Stimulated activated CD8-positive, alpha-beta memory T cell treated with anti-CD3 and anti-CD28 coated beads, Interleukin-4, amount 100 ng/mL, for 24 hours (primary cell): Measurements from ENCODE around the gene TTC36.
"Not testable (repeated sequence)": the region's sequence is repeated elsewhere in the genome, so short reads cannot be mapped to it uniquely, and the experiment has no call there.

Experiments
- DNase-seq: peaks from one replicate; pipeline ENCODE4 v3.0.0-alpha.2; 2020; ENCODE audit warnings: low read depth

TTC36 gene, protein sequence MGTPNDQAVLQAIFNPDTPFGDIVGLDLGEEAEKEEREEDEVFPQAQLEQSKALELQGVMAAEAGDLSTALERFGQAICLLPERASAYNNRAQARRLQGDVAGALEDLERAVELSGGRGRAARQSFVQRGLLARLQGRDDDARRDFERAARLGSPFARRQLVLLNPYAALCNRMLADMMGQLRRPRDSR

DNA sequence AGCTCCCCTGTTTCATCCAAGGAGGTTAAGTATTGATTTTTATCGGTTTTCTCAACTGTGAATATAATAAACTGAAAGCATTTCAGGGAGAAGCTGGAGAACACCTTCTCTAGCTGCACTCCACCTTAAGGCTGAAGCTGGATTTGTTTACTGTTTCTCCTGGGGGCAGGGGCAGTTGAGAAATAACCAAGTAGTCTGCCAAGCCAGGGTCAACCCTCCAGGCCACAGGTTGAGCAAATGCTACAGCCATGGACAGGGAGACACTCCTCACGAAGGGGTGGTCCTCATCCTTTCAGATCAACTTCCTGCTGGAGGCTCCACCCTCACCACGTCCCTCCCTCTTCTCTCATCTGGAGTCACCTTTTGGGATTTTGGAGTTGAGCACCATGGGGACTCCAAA, at the start of gene TTC36:
Gene TTC36 (plus strand): TSS at position 366 of the 400 bp plus-strand sequence. CDS start 21 bp downstream, at position 387.
- DNase-seq, result no peak

DNA sequence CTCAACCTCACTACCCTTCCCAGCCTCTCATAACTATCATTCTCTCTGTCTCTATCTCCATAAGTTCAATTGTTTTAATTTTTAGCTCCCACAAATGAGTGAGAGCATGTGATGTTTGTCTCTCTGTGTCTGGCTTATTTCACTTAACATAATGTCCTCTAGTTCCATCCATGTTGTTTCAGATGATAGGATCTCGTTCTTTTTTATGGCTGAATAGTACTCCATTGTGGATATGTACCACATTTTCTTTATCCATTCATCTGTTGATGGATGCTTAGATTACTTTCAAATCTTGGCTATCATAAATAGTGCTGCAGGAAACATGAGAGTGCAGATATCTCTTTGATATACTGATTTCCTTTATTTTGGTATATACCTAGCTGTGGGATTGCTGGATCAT, 46.0 kb upstream of the TTC36 start:
- not testable (repeated sequence) for DNase-seq

DNA sequence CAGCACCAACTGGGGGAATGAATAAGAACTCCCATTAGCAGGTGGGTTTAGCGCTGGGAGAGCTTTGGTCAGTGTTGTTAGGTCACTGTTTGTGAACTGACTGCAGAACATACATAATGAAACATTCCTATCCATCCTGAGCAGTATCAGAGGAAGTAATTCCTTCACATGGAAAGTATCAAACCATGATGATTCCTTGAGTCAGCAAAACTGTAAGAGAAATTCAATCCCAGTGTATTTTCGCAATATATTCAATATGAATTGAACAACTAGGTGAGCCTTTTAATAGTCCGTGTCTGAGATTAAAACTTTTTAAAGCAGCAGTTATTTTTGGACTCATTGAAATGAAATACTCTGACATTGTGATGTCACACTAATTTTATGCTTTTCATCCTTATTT, 42.9 kb upstream of the TTC36 start:
- DNase-seq, result no peak

DNA sequence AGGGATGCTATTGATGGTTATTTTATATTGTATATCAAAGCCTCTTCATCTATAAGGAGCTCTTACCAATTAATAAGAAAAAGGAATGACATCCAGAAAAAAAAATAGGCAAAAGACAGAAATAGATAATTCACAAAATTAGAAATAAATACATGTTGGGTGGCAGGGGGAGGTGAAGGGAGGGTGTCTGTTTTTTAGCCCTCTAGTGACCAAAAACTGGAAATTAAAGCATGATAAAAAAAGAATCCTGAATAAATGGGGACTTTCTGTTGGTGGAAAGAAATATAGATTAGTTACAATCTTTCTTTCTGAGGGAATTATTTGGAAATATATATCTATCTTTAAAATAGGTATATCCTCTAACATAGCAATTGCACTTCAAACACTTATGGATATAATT, 42.0 kb upstream of the TTC36 start:
- no peak for DNase-seq

DNA sequence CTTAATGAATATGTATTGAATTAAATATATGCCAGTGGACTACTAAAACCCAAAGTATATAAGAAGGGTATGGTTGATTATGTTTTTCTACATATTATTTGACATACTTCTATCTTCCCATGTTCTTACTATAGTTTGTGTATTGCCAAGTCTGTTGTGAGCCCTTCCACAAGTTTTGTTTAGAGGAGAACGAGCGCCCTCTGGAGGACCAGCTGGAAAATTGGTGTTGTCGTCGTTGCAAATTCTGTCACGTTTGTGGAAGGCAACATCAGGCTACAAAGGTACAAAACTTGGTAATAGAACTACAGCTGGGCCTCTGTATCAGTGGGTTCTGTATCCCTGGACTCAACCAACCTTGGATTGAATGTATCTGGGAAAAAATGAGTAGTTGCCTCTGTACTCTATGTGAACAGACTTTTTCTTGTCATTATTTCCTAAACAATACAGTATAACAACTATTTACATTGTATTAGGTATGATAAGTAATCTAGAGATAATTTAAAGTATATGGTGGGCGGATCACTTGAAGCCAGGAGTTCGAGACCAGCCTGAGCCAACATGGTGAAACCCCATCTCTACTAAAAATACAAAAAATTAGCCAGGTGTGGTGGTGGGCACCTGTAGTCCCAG, 38.7 kb upstream of the TTC36 start:
- DNase-seq, result peak; percentile 60

DNA sequence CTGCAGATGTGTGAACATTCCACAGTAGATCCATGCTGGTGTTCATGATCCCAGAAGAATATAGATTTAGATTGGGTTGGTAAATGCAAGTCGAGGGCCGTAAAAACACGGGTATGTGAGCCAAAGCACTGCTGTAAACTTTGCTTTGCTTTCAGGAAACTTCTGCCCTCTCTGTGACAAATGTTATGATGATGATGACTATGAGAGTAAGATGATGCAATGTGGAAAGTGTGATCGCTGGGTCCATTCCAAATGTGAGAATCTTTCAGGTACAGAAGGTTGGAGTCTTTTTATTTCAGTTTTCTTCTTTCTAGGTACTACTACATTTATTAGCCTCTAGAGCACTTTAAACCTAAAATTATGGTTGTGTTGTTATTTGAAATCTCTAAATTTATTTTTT, 36.2 kb upstream of the TTC36 start:
- no peak for DNase-seq

DNA sequence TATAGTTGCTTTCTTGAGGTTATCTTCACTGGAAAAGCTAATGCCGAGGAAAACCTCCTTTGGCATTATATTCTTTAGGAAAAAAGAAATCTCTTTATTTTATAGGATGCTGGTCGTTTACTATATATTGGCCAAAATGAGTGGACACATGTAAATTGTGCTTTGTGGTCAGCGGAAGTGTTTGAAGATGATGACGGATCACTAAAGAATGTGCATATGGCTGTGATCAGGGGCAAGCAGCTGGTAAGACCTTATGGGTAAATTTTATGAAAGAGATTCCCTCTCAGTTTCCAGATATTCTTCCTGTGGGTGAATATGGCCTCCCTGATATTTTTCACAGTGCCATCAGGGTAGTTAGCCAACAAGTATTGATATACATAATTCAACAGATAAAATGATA, 29.4 kb upstream of the TTC36 start:
- DNase-seq, result no peak

DNA sequence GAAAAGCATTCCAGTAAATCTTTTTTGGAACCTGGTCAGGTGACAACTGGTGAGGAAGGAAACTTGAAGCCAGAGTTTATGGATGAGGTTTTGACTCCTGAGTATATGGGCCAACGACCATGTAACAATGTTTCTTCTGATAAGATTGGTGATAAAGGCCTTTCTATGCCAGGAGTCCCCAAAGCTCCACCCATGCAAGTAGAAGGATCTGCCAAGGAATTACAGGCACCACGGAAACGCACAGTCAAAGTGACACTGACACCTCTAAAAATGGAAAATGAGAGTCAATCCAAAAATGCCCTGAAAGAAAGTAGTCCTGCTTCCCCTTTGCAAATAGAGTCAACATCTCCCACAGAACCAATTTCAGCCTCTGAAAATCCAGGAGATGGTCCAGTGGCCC, 24.1 kb upstream of the TTC36 start:
- no peak for DNase-seq

DNA sequence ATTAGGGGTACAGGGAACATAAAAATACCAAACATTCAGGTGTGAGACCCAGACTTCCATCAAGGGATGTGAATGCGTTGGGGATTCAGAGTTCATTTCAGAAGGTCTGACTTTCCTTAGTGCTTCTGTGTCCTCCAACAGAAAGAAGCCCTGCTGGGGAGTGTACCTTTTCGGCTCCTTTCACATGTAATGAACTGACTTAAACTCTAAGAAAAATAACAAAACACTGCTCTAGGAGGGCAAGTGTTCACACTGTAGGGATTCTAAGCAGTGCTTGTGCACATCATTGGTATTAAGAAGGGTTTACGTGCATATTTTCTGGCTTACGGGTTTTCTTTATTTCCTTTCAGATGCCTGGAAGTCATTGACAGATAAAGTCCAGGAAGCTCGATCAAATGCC, 15.7 kb upstream of the TTC36 start:
- DNase-seq, result no peak

DNA sequence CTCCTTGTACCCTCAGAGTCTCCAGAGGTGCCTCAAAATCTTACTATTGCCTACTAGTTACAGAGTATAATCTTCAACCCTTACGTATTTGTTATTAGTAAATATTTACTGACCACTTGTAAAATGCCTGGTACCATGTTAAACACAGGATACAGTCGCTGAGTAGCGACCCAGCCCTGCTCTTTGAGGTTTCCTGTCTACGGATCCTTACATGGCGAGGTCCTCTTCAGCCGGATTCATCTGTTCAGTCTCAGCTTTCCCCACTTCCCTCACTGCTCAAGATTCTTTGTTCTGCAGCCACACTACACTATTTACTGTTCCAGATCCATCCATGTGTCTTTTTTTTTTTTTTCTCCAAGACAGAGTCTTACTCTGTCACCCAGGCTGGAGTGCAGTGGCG, 13.2 kb upstream of the TTC36 start:
- DNase-seq, result no peak

DNA sequence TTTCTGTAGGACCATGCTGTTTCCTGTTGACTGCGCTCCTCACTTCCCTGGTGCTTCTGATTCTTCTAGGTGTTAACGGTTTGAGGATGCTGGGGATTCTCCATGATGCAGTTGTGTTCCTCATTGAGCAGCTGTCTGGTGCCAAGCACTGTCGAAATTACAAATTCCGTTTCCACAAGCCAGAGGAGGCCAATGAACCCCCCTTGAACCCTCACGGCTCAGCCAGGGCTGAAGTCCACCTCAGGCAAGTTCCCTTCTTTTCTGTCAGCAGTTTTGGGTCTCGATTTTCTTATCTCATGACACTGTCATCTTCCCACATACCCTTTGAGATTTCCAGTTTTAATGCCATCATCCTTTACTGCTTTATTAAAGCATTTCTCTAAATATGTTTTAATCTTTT, 7.7 kb upstream of the TTC36 start:
- DNase-seq, result no peak

DNA sequence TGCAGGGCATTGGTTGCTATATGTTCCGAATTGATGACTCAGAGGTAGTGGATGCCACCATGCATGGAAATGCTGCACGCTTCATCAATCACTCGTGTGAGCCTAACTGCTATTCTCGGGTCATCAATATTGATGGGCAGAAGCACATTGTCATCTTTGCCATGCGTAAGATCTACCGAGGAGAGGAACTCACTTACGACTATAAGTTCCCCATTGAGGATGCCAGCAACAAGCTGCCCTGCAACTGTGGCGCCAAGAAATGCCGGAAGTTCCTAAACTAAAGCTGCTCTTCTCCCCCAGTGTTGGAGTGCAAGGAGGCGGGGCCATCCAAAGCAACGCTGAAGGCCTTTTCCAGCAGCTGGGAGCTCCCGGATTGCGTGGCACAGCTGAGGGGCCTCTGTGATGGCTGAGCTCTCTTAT, 5.4 kb upstream of the TTC36 start:
- DNase-seq, result no peak

DNA sequence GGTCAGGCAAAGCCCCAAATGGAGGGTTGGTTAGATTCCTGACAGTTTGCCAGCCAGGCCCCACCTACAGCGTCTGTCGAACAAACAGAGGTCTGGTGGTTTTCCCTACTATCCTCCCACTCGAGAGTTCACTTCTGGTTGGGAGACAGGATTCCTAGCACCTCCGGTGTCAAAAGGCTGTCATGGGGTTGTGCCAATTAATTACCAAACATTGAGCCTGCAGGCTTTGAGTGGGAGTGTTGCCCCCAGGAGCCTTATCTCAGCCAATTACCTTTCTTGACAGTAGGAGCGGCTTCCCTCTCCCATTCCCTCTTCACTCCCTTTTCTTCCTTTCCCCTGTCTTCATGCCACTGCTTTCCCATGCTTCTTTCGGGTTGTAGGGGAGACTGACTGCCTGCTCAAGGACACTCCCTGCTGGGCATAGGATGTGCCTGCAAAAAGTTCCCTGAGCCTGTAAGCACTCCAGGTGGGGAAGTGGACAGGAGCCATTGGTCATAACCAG, 4.7 kb upstream of the TTC36 start:
- DNase-seq, result no peak

DNA sequence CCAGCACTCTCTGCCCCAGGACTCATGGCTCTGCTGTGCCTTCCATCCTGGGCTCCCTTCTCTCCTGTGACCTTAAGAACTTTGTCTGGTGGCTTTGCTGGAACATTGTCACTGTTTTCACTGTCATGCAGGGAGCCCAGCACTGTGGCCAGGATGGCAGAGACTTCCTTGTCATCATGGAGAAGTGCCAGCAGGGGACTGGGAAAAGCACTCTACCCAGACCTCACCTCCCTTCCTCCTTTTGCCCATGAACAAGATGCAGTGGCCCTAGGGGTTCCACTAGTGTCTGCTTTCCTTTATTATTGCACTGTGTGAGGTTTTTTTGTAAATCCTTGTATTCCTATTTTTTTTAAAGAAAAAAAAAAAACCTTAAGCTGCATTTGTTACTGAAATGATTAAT, 2.9 kb upstream of the TTC36 start:
- DNase-seq, result no peak

DNA sequence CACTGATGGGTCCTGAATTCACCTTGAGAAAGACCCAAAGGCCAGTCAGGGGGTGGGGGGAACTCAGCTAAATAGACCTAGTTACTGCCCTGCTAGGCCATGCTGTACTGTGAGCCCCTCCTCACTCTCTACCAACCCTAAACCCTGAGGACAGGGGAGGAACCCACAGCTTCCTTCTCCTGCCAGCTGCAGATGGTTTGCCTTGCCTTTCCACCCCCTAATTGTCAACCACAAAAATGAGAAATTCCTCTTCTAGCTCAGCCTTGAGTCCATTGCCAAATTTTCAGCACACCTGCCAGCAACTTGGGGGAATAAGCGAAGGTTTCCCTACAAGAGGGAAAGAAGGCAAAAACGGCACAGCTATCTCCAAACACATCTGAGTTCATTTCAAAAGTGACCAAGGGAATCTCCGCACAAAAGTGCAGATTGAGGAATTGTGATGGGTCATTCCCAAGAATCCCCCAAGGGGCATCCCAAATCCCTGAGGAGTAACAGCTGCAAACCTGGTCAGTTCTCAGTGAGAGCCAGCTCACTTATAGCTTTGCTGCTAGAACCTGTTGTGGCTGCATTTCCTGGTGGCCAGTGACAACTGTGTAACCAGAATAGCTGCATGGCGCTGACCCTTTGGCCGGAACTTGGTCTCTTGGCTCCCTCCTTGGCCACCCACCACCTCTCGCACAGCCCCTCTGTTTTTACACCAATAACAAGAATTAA, 2.4 kb upstream of the TTC36 start:
- DNase-seq, result no peak

DNA sequence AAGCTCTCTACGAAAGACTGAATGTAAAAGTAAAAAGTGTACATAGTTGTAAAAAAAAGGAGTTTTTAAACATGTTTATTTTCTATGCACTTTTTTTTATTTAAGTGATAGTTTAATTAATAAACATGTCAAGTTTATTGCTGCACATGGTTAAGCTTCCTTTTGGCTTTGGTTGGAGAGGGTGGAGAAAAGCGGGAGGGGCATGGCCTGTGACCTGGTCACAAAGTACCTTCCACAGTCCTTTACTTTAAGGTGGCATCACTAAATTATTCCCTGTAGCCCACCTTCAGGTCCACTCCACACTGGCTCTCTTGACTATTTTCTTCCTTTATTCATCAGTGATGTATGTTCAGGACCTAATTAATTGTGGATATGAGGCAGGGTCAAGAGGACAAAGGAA, 586 bp upstream of the TTC36 start:
- DNase-seq, result no peak

DNA sequence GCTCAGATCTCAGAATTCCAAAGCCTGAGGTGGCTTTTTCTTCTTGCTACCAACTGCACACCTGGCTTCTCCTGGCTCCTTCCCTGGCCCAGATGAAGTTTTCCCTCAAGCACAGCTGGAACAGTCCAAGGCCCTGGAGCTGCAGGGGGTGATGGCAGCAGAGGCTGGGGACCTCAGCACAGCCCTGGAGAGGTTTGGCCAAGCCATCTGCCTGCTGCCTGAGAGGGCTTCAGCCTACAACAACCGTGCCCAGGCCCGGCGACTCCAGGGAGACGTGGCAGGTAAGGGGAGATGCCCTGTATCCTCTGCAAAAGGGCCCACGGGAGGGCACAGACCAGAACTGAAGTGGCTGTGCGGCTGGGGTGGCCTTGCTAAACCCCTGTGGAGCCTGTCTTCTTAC, 1.2 kb downstream of the TTC36 start:
- no peak for DNase-seq

DNA sequence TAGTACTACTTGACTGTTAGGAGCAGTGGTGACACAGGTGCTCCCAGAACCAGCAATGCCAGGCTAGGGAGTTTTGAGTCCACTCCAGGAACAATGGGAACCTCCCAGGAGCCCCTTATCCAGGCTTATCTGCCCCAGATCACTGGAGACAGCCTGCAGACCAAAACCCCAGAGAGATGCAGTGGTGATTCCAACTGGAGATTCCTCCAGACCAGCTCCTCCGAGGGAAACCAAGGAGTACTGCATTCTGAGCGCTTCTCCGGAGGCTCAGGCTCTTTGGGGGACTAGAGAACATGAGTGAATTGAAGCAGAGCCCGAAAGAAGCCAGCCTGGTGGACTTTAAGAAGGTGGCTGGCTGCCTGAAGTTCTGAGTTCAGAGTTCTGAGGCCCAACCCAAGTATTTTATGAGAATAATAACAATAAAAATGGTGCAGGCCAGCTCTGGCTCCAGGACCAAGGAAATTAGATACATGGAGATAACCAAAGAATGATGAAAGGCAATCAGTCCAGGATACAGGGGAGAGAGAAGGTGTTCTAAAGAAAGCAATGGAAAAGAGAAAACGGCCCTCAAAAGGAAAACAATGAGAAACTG, 2.4 kb downstream of the TTC36 start:
- no peak for DNase-seq

DNA sequence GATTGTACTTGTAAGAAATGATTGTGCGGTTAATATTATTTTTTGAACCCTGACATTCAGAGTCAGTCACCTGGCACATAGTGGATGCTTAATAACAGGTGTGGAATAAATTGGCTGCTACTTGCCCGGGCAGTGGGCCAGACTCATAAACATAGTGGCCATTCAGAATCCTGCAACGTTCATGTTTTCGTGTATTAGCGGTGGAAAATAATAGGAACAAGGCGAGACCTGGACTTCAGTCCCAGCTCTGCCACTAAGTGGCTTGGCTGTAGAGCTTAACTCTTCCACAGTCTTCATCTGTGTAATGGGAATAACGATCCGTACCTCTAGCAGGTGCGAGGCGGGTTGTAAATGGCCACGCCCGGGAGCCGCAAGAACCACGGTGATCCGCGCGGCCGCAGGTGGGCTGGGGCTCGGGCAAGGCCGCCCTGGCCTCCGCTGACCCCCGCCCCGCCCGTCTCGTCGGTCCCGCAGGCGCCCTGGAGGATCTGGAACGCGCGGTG, 3.0 kb downstream of the TTC36 start:
- DNase-seq, result no peak

DNA sequence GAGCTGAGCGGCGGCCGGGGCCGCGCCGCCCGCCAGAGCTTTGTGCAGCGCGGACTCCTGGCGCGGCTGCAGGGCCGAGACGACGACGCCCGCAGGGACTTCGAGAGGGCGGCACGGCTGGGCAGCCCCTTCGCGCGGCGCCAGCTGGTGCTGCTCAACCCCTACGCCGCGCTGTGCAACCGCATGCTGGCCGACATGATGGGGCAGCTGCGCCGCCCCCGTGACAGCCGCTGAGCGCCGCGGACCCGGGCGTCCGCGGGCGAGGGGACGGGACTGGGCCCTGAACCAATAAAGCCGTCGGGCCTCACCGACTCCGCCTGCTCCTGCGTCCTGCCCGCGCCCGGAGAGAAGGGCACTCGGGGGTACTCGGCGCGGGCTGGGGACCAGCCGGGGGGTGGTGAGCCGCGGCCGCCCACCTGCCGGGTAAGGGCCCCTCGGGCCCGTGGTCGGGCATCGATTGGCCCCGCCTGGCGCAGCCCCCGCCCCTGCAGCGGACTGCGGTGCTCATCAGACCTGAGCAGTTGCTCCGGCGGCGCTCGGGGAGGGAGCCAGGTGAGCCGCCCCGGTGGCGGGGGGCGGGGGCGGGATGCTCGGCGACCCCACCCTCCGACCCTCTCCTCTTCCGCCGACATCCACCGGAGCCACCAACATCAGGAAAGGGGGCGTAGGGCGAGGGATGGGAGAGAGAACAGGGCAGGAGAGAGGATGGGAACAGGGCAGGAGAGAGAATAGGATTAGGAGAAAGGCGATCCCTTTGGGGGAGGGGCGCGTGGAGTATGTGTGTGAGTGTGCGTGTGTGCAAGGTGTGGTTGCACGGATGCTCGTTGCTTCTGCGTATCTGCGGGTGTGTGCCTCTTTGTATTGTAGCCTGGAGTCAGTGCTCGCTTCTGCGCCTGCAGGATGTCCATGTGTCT, 3.7 kb downstream of the TTC36 start, which contains the start of gene TMEM25:
Gene TMEM25 (plus strand): TSS at position 510 of the 914 bp plus-strand sequence. CDS start 610 bp downstream, outside the sequence.
- peak; percentile 63 for DNase-seq

DNA sequence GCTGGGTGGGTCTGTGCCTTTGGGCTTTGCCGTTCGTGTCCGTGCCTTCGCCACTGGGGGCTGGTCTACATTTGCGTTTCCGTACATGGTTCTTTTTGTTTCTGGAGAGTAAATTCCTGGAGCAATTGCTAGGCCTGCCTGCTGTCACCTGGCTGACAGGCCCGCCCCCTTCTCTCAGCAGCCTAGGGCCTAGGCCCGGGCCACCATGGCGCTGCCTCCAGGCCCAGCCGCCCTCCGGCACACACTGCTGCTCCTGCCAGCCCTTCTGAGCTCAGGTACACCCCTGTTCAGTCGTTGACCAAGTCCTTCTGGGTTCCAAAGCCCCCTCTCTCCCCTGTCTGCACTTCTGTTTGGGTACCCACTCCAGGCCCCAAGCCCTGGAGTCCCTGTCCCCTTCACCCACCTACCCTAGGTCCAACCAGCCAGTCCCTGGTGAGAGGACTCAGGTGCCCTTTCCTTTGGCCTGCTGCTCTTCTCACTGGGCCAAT, 4.4 kb downstream of the TTC36 start:
- no peak for DNase-seq
